Vagina (tissue), 2 donors: ENCODE data around the gene ADGRG7.

ENCODE experiments used
- POLR2A ChIP-seq, 2 donors: fragments of 450-650 bp; IDR thresholded peaks; one replicate each; pipeline ENCODE4 v1.6.1; 2017; ENCODE audit warnings: antibody characterized with exemption in 2 of 2, mild to moderate bottlenecking in 2 of 2, moderate library complexity in 2 of 2
- TF ChIP-seq, protein P1 (sequence below), 3 experiments: fragments of 450-650 bp in 2 of 3; fragments of 200-600 bp in 1 of 3; sonication (generic) in 1 of 3; IDR thresholded peaks; one replicate each; pipeline ENCODE4 v1.5.1; 2017 to 2019; ENCODE audit warnings: antibody characterized with exemption in 3 of 3, mild to moderate bottlenecking in 2 of 3, moderate library complexity in 2 of 3

- TF ChIP-seq, protein P1, sequence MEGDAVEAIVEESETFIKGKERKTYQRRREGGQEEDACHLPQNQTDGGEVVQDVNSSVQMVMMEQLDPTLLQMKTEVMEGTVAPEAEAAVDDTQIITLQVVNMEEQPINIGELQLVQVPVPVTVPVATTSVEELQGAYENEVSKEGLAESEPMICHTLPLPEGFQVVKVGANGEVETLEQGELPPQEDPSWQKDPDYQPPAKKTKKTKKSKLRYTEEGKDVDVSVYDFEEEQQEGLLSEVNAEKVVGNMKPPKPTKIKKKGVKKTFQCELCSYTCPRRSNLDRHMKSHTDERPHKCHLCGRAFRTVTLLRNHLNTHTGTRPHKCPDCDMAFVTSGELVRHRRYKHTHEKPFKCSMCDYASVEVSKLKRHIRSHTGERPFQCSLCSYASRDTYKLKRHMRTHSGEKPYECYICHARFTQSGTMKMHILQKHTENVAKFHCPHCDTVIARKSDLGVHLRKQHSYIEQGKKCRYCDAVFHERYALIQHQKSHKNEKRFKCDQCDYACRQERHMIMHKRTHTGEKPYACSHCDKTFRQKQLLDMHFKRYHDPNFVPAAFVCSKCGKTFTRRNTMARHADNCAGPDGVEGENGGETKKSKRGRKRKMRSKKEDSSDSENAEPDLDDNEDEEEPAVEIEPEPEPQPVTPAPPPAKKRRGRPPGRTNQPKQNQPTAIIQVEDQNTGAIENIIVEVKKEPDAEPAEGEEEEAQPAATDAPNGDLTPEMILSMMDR (IDR thresholded peaks at IDR 0.05): no peak
- TF ChIP-seq POLR2A (IDR thresholded peaks at IDR 0.05): no peak
Observed at GRCh38 chr3:100627491-100627890, 18.1 kb downstream of the ADGRG7 start.
